OCI-LY7 (cell line): ENCODE results near the gene GALNTL6.

ENCODE experiments used
- CTCF ChIP-seq: fragments of 200-600 bp; sonication (generic); conservative IDR thresholded peaks from 2 replicates; pipeline ENCODE4 v1.5.1; 2014; ENCODE audit warnings: mild to moderate bottlenecking, antibody characterized with exemption, low read length, moderate library complexity, mixed read lengths
- EZH2phosphoT487 ChIP-seq: fragments of 200-600 bp; sonication (generic); IDR thresholded peaks from 2 replicates; pipeline ENCODE4 v1.6.1; 2018; ENCODE audit warnings: low read depth, borderline replicate concordance, mild to moderate bottlenecking, mixed run types, antibody characterized with exemption, low read length, moderate library complexity, mixed read lengths

GRCh38 chr4:171847751-171848150 lies 34.5 kb downstream of the GALNTL6 start:
- no peak for TF ChIP-seq CTCF
- no peak for TF ChIP-seq EZH2phosphoT487
